GM19372 (cell line): Measurements from ENCODE around the gene GIGYF2.

ENCODE experiments used
- ATAC-seq: cut with Tn5 transposase; IDR thresholded peaks from one replicate; pipeline ENCODE4 v1.9.1; 2021; ENCODE audit warnings: mild to moderate bottlenecking, low read depth, moderate library complexity; ENCODE audit not compliant: unreplicated experiment

GIGYF2 gene

DNA sequence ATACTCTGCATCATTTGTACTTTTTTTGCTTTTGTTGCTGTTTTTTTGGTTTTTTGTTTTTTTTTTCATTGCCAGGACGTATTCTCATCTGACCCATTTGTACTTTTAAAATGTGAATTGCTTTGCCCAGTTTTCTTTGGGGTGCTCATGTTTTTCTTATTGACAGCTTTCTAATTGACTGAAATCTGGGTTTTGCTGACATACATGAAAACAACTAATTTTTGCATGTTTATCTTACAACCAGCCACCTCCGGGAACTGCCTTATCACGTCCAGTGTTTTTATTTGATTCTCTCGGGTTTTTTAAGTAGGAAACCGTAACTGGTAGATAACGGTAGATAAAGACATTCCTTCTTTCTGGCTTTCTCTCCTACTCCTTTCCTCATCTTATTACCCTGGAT lies 211.6 kb downstream of the GIGYF2 start:
- no peak for ATAC-seq
